Prostate gland (tissue), 2 donors: ENCODE data around the gene POLG. TPM values are rescaled to one million over a fixed set of nuclear protein-coding genes. Genes with fewer than 3 reads are reported as not detected.

Experiments used
- DNase-seq: peaks from one replicate; pipeline ENCODE4 v3.0.0-alpha.2; 2019; ENCODE audit warnings: low spot score
- H3K27ac ChIP-seq, 2 donors: fragments of 200-600 bp; sonication (generic); 2 replicates each; pipeline ENCODE4 v1.5.1; 2017 to 2019
- H3K27me3 ChIP-seq: fragments of 200-600 bp; sonication (generic); replicated peaks from 2 replicates; pipeline ENCODE4 v1.5.1; 2019; ENCODE audit not compliant: insufficient read depth
- H3K36me3 ChIP-seq, 2 donors: fragments of 200-600 bp; sonication (generic); 1 replicate in 1 of 2; 2 replicates in 1 of 2; pipeline versions ENCODE4 v1.5.1 to v1.8.1; 2017 to 2019
- H3K4me1 ChIP-seq: fragments of 200-600 bp; sonication (generic); replicated peaks from 2 replicates; pipeline ENCODE4 v1.5.1; 2019
- H3K4me3 ChIP-seq, 2 donors: fragments of 200-600 bp; sonication (generic); 2 replicates each; pipeline ENCODE4 v1.5.1; 2017 to 2019
- H3K9me3 ChIP-seq: fragments of 200-600 bp; sonication (generic); 2 replicates; pipeline ENCODE4 v1.5.1; 2017
- POLR2A ChIP-seq: fragments of 450-650 bp; IDR thresholded peaks from one replicate; pipeline ENCODE4 v1.6.1; 2016; ENCODE audit warnings: antibody characterized with exemption, mild to moderate bottlenecking
- POLR2AphosphoS5 ChIP-seq: sonication (generic); formaldehyde crosslinking; IDR thresholded peaks from one replicate; pipeline ENCODE4 v1.6.1; 2017; ENCODE audit warnings: antibody characterized with exemption
- WGBS: methylation state at CpG from one replicate; pipeline ENCODE4 v1.1.5; 2018; 5-methylcytosine and 5-hydroxymethylcytosine counted together
- intact Hi-C: fragments of 100-400 bp; cut with DNase I; formaldehyde crosslinking; loops from one replicate; pipeline ENCODE4 v1.14.2; 2022
- total RNA-seq, 2 donors: library from RNA; depleted of rRNA; stranded (reverse); fragments of >200 nt; gene quantifications; one replicate each; pipeline ENCODE4 v1.1.0, GENCODE V29; 2016
- TF ChIP-seq, protein P1 (sequence below), 4 experiments: fragments of 200-600 bp in 2 of 4; fragments of 450-650 bp in 2 of 4; sonication (generic) in 2 of 4; IDR thresholded peaks; 1 replicate in 3 of 4; 2 replicates in 1 of 4; pipeline ENCODE4 v1.5.1; 2016 to 2019; ENCODE audit warnings: antibody characterized with exemption in 4 of 4, mild to moderate bottlenecking in 2 of 4, moderate library complexity in 2 of 4

The POLG gene
- total RNA-seq, 2 donors from 2014 or later: 54.3 to 92.0 TPM

DNA sequence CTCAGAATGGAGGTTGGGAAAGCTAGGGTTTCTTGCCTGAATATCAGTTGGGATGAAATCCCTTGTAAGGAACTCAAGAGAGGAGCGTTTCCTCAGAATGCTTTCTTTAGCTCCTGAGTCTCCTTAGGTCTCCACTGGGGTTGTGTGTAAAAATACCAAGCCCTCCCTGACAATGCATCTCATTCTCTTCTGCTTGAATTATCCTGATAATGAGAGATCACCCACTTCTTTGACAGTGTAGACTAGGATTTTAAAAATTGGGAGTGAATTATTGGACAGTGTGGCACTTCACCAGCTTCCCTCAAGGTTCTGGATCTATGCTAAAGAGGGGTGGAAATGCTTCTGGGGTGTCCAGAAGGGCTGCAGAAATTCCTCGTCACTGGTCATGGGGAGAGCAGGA lies 41.8 kb upstream of the POLG start:
- peaks cover 3% of the 10 kb centered on the region for H3K4me1 ChIP-seq
- H3K27me3 ChIP-seq: peaks cover 12% of the 10 kb centered on the region
- no peaks in the 10 kb centered on the region for H3K9me3 ChIP-seq
- intact Hi-C loops: no loop called here
- WGBS: 70% methylated on average over 2 of the region's 2 CpGs
- H3K36me3 ChIP-seq: no peaks in the 10 kb centered on the region
- no peak for TF ChIP-seq POLR2A
- TF ChIP-seq, protein P1, sequence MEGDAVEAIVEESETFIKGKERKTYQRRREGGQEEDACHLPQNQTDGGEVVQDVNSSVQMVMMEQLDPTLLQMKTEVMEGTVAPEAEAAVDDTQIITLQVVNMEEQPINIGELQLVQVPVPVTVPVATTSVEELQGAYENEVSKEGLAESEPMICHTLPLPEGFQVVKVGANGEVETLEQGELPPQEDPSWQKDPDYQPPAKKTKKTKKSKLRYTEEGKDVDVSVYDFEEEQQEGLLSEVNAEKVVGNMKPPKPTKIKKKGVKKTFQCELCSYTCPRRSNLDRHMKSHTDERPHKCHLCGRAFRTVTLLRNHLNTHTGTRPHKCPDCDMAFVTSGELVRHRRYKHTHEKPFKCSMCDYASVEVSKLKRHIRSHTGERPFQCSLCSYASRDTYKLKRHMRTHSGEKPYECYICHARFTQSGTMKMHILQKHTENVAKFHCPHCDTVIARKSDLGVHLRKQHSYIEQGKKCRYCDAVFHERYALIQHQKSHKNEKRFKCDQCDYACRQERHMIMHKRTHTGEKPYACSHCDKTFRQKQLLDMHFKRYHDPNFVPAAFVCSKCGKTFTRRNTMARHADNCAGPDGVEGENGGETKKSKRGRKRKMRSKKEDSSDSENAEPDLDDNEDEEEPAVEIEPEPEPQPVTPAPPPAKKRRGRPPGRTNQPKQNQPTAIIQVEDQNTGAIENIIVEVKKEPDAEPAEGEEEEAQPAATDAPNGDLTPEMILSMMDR (IDR thresholded peaks at IDR 0.05): no peak
- TF ChIP-seq POLR2AphosphoS5: no peak
- H3K4me3 ChIP-seq: no peak overlapping the region
- no peak overlapping the region for H3K27ac ChIP-seq
- DNase-seq: no peak

DNA sequence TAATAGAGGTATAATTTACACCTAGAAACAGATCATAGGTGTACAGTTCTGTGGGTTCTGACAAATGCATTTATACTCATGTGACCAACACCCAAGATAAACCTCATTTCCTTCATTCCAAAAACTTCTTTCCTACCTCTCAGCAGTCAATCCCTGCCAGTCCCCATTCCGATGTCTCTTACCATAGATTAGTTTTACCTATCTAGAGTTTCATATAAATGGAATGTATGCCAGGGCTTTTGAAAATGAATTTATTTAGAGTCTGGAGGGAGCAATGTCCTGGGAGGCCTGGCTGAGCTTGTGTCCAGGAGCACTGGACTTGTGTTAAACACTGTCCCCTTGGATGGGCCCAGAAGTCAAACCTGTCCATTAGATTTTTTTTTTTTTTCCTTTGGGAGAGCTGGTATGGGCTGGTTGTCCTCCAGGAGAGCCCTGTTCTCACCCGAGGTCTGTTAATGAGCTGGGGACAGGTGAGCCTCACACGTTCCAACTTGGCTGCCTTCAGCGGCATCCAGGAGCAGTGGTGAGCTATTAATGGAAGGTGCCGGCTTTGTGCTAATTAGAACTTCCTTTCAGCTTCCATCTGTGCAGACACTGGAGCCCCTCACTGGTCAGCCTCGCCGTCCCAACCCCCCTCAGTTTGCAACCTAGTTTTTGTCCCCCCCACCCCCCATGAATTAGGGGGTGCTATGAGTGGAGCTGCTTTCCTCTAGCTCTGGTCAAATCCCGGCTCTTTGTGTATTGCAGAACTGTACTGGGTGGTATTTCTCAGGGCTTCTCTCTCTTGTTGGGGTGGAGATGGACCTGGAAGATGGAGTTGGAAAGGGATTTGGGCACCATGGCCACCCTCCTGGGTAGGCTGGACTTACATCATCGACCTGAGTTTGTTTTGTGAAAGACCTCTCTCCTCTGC lies 40.7 kb upstream of the POLG start:
- no peaks in the 10 kb centered on the region for H3K9me3 ChIP-seq
- TF ChIP-seq POLR2A (no peak), POLR2AphosphoS5 (no peak)
- TF ChIP-seq, protein P1 (IDR thresholded peaks at IDR 0.05): no peak
- no peak for DNase-seq
- H3K4me1 ChIP-seq: peaks cover 6% of the 10 kb centered on the region
- intact Hi-C loops: no loop called here
- no peak overlapping the region for H3K4me3 ChIP-seq
- 47% methylated on average over 9 of the region's 9 CpGs for WGBS
- H3K27ac ChIP-seq: no peak overlapping the region
- H3K27me3 ChIP-seq: peaks cover 19% of the 10 kb centered on the region
- no peaks in the 10 kb centered on the region for H3K36me3 ChIP-seq

DNA sequence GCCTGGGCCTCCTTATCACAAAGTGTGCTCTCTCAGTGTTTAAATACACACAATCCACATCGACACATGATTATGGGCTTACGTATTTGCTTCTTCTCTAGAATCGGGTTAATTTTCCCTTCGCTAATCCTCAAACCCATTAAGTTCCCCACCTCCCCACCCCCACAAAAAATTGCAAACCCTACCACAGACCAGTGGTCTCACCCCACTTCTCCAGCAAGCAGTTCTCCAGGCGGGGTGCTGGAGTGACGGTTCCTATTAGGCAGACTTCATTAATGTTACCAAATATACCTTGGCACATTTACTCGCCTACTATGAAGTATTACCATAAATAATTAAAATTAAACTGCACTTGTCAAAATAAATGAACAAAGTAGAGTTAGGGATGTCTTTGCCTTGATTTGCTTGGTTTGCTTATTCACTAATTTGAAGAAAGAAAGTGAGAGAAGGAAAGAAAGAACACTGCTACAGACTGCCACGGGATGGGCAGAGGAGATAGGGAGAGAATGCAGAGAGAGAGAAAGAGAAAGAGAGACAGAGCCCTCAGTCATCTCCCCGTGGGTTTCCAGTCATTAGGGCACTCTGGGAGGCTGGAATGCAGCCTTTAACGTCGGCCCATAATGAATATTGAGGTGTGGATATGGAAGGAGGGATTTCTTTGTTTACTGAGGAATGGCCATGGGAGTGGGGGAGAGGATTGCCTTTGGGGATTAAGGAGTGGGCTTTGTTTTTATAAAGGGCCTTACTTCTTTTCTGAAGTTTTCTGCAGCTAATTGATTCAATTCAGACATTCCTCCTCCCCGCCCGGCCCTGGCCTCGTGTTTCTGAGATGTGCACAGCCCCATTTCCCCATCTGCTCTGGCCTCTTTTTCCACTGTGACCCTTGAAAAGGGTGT lies 39.7 kb upstream of the POLG start:
- TF ChIP-seq, protein P1 (IDR thresholded peaks at IDR 0.05): no peak
- TF ChIP-seq POLR2AphosphoS5 (no peak), POLR2A (no peak)
- WGBS: 53% methylated on average over 14 of the region's 14 CpGs
- H3K4me1 ChIP-seq: peaks cover 6% of the 10 kb centered on the region
- H3K36me3 ChIP-seq: no peaks in the 10 kb centered on the region
- no peaks in the 10 kb centered on the region for H3K9me3 ChIP-seq
- H3K4me3 ChIP-seq: no peak overlapping the region
- H3K27ac ChIP-seq: no peak overlapping the region
- intact Hi-C loops: no loop called here
- H3K27me3 ChIP-seq: peaks cover 26% of the 10 kb centered on the region
- no peak for DNase-seq

DNA sequence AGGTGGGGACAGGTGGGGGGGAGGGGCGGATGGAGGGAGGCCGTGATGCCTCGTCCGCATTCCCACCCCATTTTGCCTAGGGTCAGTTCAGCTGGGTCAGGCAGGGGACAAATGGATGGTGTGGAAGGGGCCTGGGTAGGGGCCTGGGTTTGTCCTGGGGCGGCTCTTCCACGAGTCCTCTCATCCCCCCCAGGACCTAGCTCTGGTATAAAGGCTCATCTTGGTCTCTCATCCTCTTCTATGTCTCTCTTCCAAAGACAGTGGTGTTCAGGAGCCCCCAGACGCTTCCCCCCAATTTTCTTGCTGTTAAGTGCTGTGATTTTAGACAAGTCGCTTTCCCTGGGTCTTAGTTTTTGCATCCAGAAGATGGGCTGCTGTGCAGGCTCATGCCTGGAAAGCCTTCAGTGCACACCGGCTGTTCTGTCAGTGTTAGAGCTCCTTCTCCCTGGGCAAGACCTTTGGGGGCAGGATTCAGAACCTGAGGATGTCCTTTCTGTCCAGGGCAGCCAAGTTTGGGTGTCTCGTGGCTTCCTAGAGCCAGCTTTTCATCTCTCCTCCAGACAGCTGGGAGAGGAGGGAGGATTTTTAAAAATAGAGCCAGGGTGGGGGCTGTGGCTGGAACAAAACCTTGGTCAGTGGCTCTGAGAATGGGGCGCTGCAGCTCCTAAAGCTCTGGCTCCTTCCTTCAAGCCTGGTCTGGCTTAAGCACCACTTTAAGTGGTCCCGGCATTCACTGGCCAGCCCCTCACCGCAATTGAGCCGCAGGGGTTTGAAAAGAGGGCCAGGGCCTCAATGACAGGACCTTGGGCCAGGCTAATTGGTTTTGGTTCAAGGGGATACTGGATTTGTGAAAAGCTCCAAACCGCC lies 37.7 kb upstream of the POLG start:
- Histone ChIP-seq H3K36me3 (no peaks in the 10 kb centered on the region), H3K4me1 (peaks cover 3% of the 10 kb centered on the region), H3K27me3 (peaks cover 47% of the 10 kb centered on the region), H3K27ac (no peak overlapping the region), H3K4me3 (no peak overlapping the region), H3K9me3 (no peaks in the 10 kb centered on the region)
- TF ChIP-seq, protein P1 (IDR thresholded peaks at IDR 0.05): no peak
- TF ChIP-seq POLR2A (no peak), POLR2AphosphoS5 (no peak)
- WGBS: 37% methylated on average over 15 of the region's 15 CpGs
- intact Hi-C loops: no loop called here
- no peak for DNase-seq
